ENCODE results near the gene CDX1.

Gene CDX1

GRCh38 chr5:150184006-150184405 lies 17.4 kb downstream of the CDX1 start:
- no peak for DNase-seq (ENCODE audit: low spot score)

- DNase-seq (ENCODE audit: low spot score) = no peak
Measured at GRCh38 chr5:150184990-150185912, 18.7 kb downstream of the CDX1 start.

- no peak for DNase-seq (ENCODE audit: low spot score)
Measured at GRCh38 chr5:150186137-150186536, 19.6 kb downstream of the CDX1 start.

- DNase-seq (ENCODE audit: low spot score) = no peak
Measured at GRCh38 chr5:150186897-150187296, 20.3 kb downstream of the CDX1 start.

GRCh38 chr5:150188146-150188842 lies 21.7 kb downstream of the CDX1 start:
- DNase-seq (ENCODE audit: low spot score) = no peak

- no peak for DNase-seq (ENCODE audit: low spot score)
Measured at GRCh38 chr5:150189326-150189725, 22.7 kb downstream of the CDX1 start.

GRCh38 chr5:150189728-150190502 lies 23.3 kb downstream of the CDX1 start, which contains the start of gene SLC6A7:
Gene SLC6A7 (plus strand): TSS chr5:150190062. CDS start chr5:150190328, 266 bp downstream.
- DNase-seq (ENCODE audit: low spot score) = no peak

GRCh38 chr5:150190503-150190979 lies 24.0 kb downstream of the CDX1 start:
- DNase-seq (ENCODE audit: low spot score) = no peak

- no peak for DNase-seq (ENCODE audit: low spot score)
Measured at GRCh38 chr5:150190987-150191386, 24.4 kb downstream of the CDX1 start.

- no peak for DNase-seq (ENCODE audit: low spot score)
Measured at GRCh38 chr5:150192462-150192861, 25.9 kb downstream of the CDX1 start.

GRCh38 chr5:150195736-150196485 lies 29.3 kb downstream of the CDX1 start:
- DNase-seq (ENCODE audit: low spot score) = no peak

GRCh38 chr5:150196514-150196913 lies 29.9 kb downstream of the CDX1 start:
- no peak for DNase-seq (ENCODE audit: low spot score)

- no peak for DNase-seq (ENCODE audit: low spot score)
Measured at GRCh38 chr5:150196986-150197385, 30.4 kb downstream of the CDX1 start.

- no peak for DNase-seq (ENCODE audit: low spot score)
Measured at GRCh38 chr5:150197476-150197875, 30.9 kb downstream of the CDX1 start.

- DNase-seq (ENCODE audit: low spot score) = no peak
Measured at GRCh38 chr5:150202501-150202900, 35.9 kb downstream of the CDX1 start.

- DNase-seq (ENCODE audit: low spot score) = no peak
Measured at GRCh38 chr5:150203832-150204589, 37.4 kb downstream of the CDX1 start.

- no peak for DNase-seq (ENCODE audit: low spot score)
Measured at GRCh38 chr5:150204590-150204960, 38.0 kb downstream of the CDX1 start.

- no peak for DNase-seq (ENCODE audit: low spot score)
Measured at GRCh38 chr5:150206098-150206778, 39.7 kb downstream of the CDX1 start.

GRCh38 chr5:150206779-150207115 lies 40.2 kb downstream of the CDX1 start:
- DNase-seq (ENCODE audit: low spot score) = no peak

Measured in hepatic stellate cell (primary cell).